SU-DHL-6 (cell line): ENCODE results near the gene GRIA2.

Experiments used
- CTCF ChIP-seq: fragments of 200-600 bp; sonication (generic); IDR thresholded peaks from one replicate; pipeline ENCODE4 v1.5.1; 2017; ENCODE audit warnings: antibody characterized with exemption, mild to moderate bottlenecking, low read length, moderate library complexity; ENCODE audit not compliant: insufficient read depth, poor library complexity, severe bottlenecking
- EZH2phosphoT487 ChIP-seq: fragments of 200-600 bp; sonication (generic), shearing (Covaris generic); conservative IDR thresholded peaks from 2 replicates; pipeline ENCODE4 v1.6.1; 2018; ENCODE audit warnings: mild to moderate bottlenecking, antibody characterized with exemption, low read length, moderate library complexity, mixed read lengths

GRCh38 chr4:157312702-157313101 lies 92.2 kb downstream of the GRIA2 start:
- TF ChIP-seq CTCF (no peak), EZH2phosphoT487 (no peak)
